Upper lobe of left lung (tissue), 6 donors: ENCODE measurements around the gene ZNF678. TPM values are rescaled to one million over a fixed set of nuclear protein-coding genes. Genes with fewer than 3 reads are reported as not detected.
A peak's percentile ranks its signal among the peaks of the same experiment; 100 is the strongest.

Experiments used
- ATAC-seq, 2 donors: fragments of 200-7000 bp; cut with Tn5 transposase; one replicate each; pipeline ENCODE4 v1.9.1; 2022; ENCODE audit warnings: mild to moderate bottlenecking in 2 of 2, moderate library complexity in 2 of 2; ENCODE audit not compliant: low FRiP score in 2 of 2
- DNase-seq, 2 donors: peaks; one replicate each; pipeline ENCODE4 v3.0.0-alpha.2; 2019 to 2020
- H3K27ac ChIP-seq, 4 donors: fragments of 200-600 bp; sonication (generic); one replicate each; pipeline ENCODE4 v1.5.1; 2016 to 2019
- H3K27me3 ChIP-seq, 4 donors: fragments of 200-600 bp; sonication (generic); one replicate each; pipeline ENCODE4 v1.5.1; 2017 to 2019
- H3K36me3 ChIP-seq, 4 donors: fragments of 200-600 bp; sonication (generic); one replicate each; pipeline ENCODE4 v1.5.1; 2016 to 2019
- H3K4me1 ChIP-seq, 4 donors: fragments of 200-600 bp; sonication (generic); one replicate each; pipeline ENCODE4 v1.5.1; 2018 to 2019
- H3K4me3 ChIP-seq, 4 donors: fragments of 200-600 bp; sonication (generic); one replicate each; pipeline ENCODE4 v1.5.1; 2017 to 2019; ENCODE audit warnings: mild to moderate bottlenecking in 2 of 4, moderate library complexity in 1 of 4
- H3K9me3 ChIP-seq, 4 donors: fragments of 200-600 bp; sonication (generic); one replicate each; pipeline ENCODE4 v1.5.1; 2018 to 2019
- EP300 ChIP-seq, 4 donors: sonication (generic); formaldehyde crosslinking; IDR thresholded peaks; one replicate each; pipeline ENCODE4 v1.5.1; 2017; ENCODE audit warnings: antibody characterized with exemption in 4 of 4, control low read depth in 2 of 4
- POLR2A ChIP-seq, 4 donors: fragments of 450-650 bp; IDR thresholded peaks; one replicate each; pipeline ENCODE4 v1.5.1; 2016 to 2017; ENCODE audit warnings: antibody characterized with exemption in 4 of 4, mild to moderate bottlenecking in 2 of 4
- POLR2AphosphoS5 ChIP-seq, 2 donors: sonication (generic); formaldehyde crosslinking; IDR thresholded peaks; one replicate each; pipeline ENCODE4 v1.5.1; 2017; ENCODE audit warnings: antibody characterized with exemption in 2 of 2
- WGBS, 2 donors: methylation state at CpG; one replicate each; pipeline ENCODE4 v1.1.5; 2017 to 2018; 5-methylcytosine and 5-hydroxymethylcytosine counted together
- total RNA-seq, 6 donors: library from RNA; depleted of rRNA in 4 of 6; stranded (reverse); fragments of >200 nt in 4 of 6; gene quantifications; one replicate each; pipeline versions ENCODE4 v1.1.0 to v1.2.1, GENCODE V29; 2016 to 2021
- TF ChIP-seq, protein P1 (sequence below), 6 experiments: fragments of 450-650 bp in 4 of 6; fragments of 200-600 bp in 2 of 6; sonication (generic) in 2 of 6; IDR thresholded peaks; one replicate each; pipeline ENCODE4 v1.5.1; 2016 to 2019; ENCODE audit warnings: antibody characterized with exemption in 6 of 6
- donor health status: DM: no; HTN: no; CAD: no; lungs with moderate emphysema.
- donor health status: DM: no; HTN: yes; CAD: no; lungs with severe emphysema.

The ZNF678 gene
- total RNA-seq, result 10 to 100 TPM in 2 of 6 donors, 1 to 10 TPM in 4; 3.9 to 50.3 (median 7.8) TPM

GRCh38 chr1:227563324-227564201 lies at the start of gene ZNF678:
Gene ZNF678, plus strand, starts transcription at chr1:227563556. Its CDS starts 87,436 bp downstream, at chr1:227650992.
- H3K27me3 ChIP-seq, result peaks cover 0 to 7% (median 2%) of the 10 kb centered on the region in 4 donors
- ATAC-seq (peak; percentile 94 to 97), DNase-seq (peak; percentile 93 to 96)
- peaks cover 0 to 4% (median 0%) of the 10 kb centered on the region in 4 donors for H3K9me3 ChIP-seq
- H3K4me1 ChIP-seq, result peaks cover 6 to 20% (median 8%) of the 10 kb centered on the region in 4 donors
- peak within 1 kb of the TSS; percentile 58 to 86 (median 72) for H3K4me3 ChIP-seq
- H3K27ac ChIP-seq, result peak within 1 kb of the TSS; percentile 87 to 93 (median 91)
- WGBS, 2 donors, result 0 to 1% methylated on average over 8 to 22 of the region's 39 CpGs
- H3K36me3 ChIP-seq, result no peaks in the 10 kb centered on the region
- TF ChIP-seq POLR2AphosphoS5 (IDR thresholded peaks at IDR 0.05) (peak; percentile 56 to 57), EP300 (IDR thresholded peaks at IDR 0.05) (no peak), POLR2A (IDR thresholded peaks at IDR 0.05) (peak in 3 of 4 donors; percentile 11 to 63 (median 61))
- TF ChIP-seq, protein P1, sequence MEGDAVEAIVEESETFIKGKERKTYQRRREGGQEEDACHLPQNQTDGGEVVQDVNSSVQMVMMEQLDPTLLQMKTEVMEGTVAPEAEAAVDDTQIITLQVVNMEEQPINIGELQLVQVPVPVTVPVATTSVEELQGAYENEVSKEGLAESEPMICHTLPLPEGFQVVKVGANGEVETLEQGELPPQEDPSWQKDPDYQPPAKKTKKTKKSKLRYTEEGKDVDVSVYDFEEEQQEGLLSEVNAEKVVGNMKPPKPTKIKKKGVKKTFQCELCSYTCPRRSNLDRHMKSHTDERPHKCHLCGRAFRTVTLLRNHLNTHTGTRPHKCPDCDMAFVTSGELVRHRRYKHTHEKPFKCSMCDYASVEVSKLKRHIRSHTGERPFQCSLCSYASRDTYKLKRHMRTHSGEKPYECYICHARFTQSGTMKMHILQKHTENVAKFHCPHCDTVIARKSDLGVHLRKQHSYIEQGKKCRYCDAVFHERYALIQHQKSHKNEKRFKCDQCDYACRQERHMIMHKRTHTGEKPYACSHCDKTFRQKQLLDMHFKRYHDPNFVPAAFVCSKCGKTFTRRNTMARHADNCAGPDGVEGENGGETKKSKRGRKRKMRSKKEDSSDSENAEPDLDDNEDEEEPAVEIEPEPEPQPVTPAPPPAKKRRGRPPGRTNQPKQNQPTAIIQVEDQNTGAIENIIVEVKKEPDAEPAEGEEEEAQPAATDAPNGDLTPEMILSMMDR (IDR thresholded peaks at IDR 0.05), result no peak

DNA sequence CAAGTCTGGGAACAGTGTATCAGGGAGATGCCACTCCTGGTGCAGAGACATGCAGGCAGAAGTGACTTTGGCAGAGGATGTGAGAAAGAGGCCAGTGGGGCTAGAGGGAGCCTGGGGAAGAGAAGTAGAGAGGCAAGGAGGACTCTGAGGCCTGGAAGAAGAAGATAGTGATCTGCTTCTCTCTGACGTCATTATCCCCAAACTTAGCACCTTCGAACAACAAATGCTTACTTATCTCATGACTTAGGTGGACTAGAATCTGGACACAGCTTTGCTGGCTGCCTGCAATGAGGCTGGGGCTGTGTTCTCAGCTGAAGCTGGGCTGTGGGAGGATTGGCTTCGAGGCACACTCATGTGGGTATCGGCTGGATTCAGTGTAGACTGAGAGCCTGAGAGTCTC lies 44.5 kb upstream of the ZNF678 start:
- 85 to 89% methylated on average over 4 of the region's 4 CpGs for WGBS, 2 donors
- Histone ChIP-seq H3K4me3 (no peak overlapping the region), H3K9me3 (peaks cover 0 to 4% (median 0%) of the 10 kb centered on the region in 4 donors), H3K27me3 (no peaks in the 10 kb centered on the region), H3K4me1 (no peaks in the 10 kb centered on the region), H3K27ac (no peak overlapping the region), H3K36me3 (no peaks in the 10 kb centered on the region)
- ATAC-seq (no peak), DNase-seq (no peak)
- TF ChIP-seq, protein P1 (IDR thresholded peaks at IDR 0.05), result no peak
- TF ChIP-seq POLR2A (IDR thresholded peaks at IDR 0.05) (no peak), POLR2AphosphoS5 (IDR thresholded peaks at IDR 0.05) (no peak), EP300 (IDR thresholded peaks at IDR 0.05) (no peak)

- Histone ChIP-seq H3K27ac (no peak overlapping the region), H3K27me3 (no peaks in the 10 kb centered on the region), H3K36me3 (no peaks in the 10 kb centered on the region), H3K4me3 (no peak overlapping the region), H3K4me1 (no peaks in the 10 kb centered on the region), H3K9me3 (peaks cover 3 to 18% (median 13%) of the 10 kb centered on the region in 4 donors)
- 81 to 87% methylated on average over 3 to 11 of the region's 11 CpGs for WGBS, 2 donors
- ATAC-seq (no peak), DNase-seq (no peak)
- TF ChIP-seq POLR2A (IDR thresholded peaks at IDR 0.05), result no peak
These were observed 41.6 kb upstream of the ZNF678 start for GRCh38 chr1:227521782-227522181.

GRCh38 chr1:227526524-227526923 lies 36.8 kb upstream of the ZNF678 start:
- Histone ChIP-seq H3K27me3 (no peaks in the 10 kb centered on the region), H3K9me3 (peaks cover 34 to 65% (median 58%) of the 10 kb centered on the region in 4 donors), H3K36me3 (no peaks in the 10 kb centered on the region), H3K27ac (no peak overlapping the region), H3K4me3 (no peak overlapping the region), H3K4me1 (no peaks in the 10 kb centered on the region)
- ATAC-seq (no peak), DNase-seq (no peak)
- TF ChIP-seq EP300 (IDR thresholded peaks at IDR 0.05), result no peak
- TF ChIP-seq POLR2AphosphoS5 (IDR thresholded peaks at IDR 0.05), result no peak
- TF ChIP-seq, protein P1 (IDR thresholded peaks at IDR 0.05), result no peak
- TF ChIP-seq POLR2A (IDR thresholded peaks at IDR 0.05), result no peak
- 93 to 94% methylated on average over 2 of the region's 2 CpGs for WGBS, 2 donors

GRCh38 chr1:227532019-227532619 lies 31.2 kb upstream of the ZNF678 start:
- Histone ChIP-seq H3K4me3 (no peak overlapping the region), H3K9me3 (peaks cover 34 to 76% (median 60%) of the 10 kb centered on the region in 4 donors), H3K27me3 (no peaks in the 10 kb centered on the region), H3K27ac (no peak overlapping the region), H3K4me1 (no peaks in the 10 kb centered on the region), H3K36me3 (no peaks in the 10 kb centered on the region)
- DNase-seq (no peak), ATAC-seq (no peak)
- WGBS, 2 donors, result 95 to 96% methylated on average over 3 of the region's 3 CpGs
- TF ChIP-seq EP300 (IDR thresholded peaks at IDR 0.05), result no peak
